Measurements from ENCODE around the gene VSTM5. TPM values are rescaled to one million over a fixed set of nuclear protein-coding genes. Genes with fewer than 3 reads are reported as not detected.
A peak's percentile ranks its signal among the peaks of the same experiment; 100 is the strongest.

The VSTM5 gene
- total RNA-seq, 1 experiment from 2014 or later = 0.35 TPM

- TF ChIP-seq ERG (CRISPR knock-in tag; IDR thresholded peaks at IDR 0.05) = no peak
- no peak for TF ChIP-seq FOXJ3 (CRISPR knock-in tag; IDR thresholded peaks at IDR 0.05; ENCODE audit: borderline replicate concordance)
- TF ChIP-seq CREB1 (CRISPR knock-in tag; IDR thresholded peaks at IDR 0.05) = no peak
- no peak for TF ChIP-seq RORB (CRISPR knock-in tag; IDR thresholded peaks at IDR 0.05)
- TF ChIP-seq ETV6 (CRISPR knock-in tag; IDR thresholded peaks at IDR 0.05) = no peak
- no peak for TF ChIP-seq MLX (CRISPR knock-in tag; IDR thresholded peaks at IDR 0.05)
Observed at GRCh38 chr11:93820847-93821246, 29.6 kb downstream of the VSTM5 start (continued).

- ATAC-seq = peak; percentile 75
- CTCF ChIA-PET = interaction anchor here (0.7 to 1.2 kb wide), 3 partner anchors 30 to 75 kb away, joined by 3 to 5 read pairs (median 4); partner anchors contain the start of genes MED17 and VSTM5
Observed at GRCh38 chr11:93819966-93820695, 30.3 kb downstream of the VSTM5 start.

More at GRCh38 chr11:93819966-93820695, 30.3 kb downstream of the VSTM5 start:
- DNase-seq (ENCODE audit: low spot score) = no peak
- H3K4me1 Mint-ChIP-seq = peaks cover 35% of the 10 kb centered on the region
- H3K36me3 Mint-ChIP-seq = 0 out of 2 replicates have a peak, but pooled peaks cover 2% of the 10 kb centered on the region
- no peaks in the 10 kb centered on the region for H3K27me3 Mint-ChIP-seq (ENCODE audit: low read depth)
- TF ChIP-seq CREB1 (CRISPR knock-in tag; IDR thresholded peaks at IDR 0.05) (no peak), TCF7 (CRISPR knock-in tag; IDR thresholded peaks at IDR 0.05; ENCODE audit: low read depth) (no peak), USF1 (CRISPR knock-in tag; IDR thresholded peaks at IDR 0.05) (no peak), FOXP4 (CRISPR knock-in tag; IDR thresholded peaks at IDR 0.05) (no peak), PRRX2 (CRISPR knock-in tag; IDR thresholded peaks at IDR 0.05) (no peak), EMX1 (CRISPR knock-in tag; IDR thresholded peaks at IDR 0.05) (no peak), IRF2 (CRISPR knock-in tag; IDR thresholded peaks at IDR 0.05; ENCODE audit: borderline replicate concordance, low read depth) (no peak), ATF3 (CRISPR knock-in tag; conservative IDR thresholded peaks at IDR 0.05) (no peak), ZSCAN18 (CRISPR knock-in tag; IDR thresholded peaks at IDR 0.05) (no peak), ZBTB43 (CRISPR knock-in tag; IDR thresholded peaks at IDR 0.05) (no peak), ELF4 (CRISPR knock-in tag; IDR thresholded peaks at IDR 0.05; ENCODE audit: low read depth) (no peak), MXD4 (CRISPR knock-in tag; IDR thresholded peaks at IDR 0.05; ENCODE audit: borderline replicate concordance) (no peak), NR3C1 (CRISPR knock-in tag; conservative IDR thresholded peaks at IDR 0.05; ENCODE audit: low read depth) (no peak), ZNF281 (CRISPR knock-in tag; IDR thresholded peaks at IDR 0.05) (no peak), NR1H2 (CRISPR knock-in tag; IDR thresholded peaks at IDR 0.05) (no peak), HMGXB4 (CRISPR knock-in tag; IDR thresholded peaks at IDR 0.05) (no peak), JUN (CRISPR knock-in tag; IDR thresholded peaks at IDR 0.05) (no peak)
- POLR2A ChIA-PET = no interaction called here
- no peaks in the 10 kb centered on the region for H3K9me3 Mint-ChIP-seq
- H3K4me3 Mint-ChIP-seq = no peak overlapping the region
- peak overlapping the region; percentile 57; the same call in 1 of the 2 replicates for H3K27ac Mint-ChIP-seq

Measured in WTC11 (cell line).